CD4-positive, alpha-beta T cell treated with Interleukin-4 for 4 hours (primary cell): ENCODE measurements around the gene MTAP.

Source experiments
- DNase-seq: peaks from one replicate; pipeline ENCODE4 v3.0.0-alpha.2; 2020

MTAP gene

DNA sequence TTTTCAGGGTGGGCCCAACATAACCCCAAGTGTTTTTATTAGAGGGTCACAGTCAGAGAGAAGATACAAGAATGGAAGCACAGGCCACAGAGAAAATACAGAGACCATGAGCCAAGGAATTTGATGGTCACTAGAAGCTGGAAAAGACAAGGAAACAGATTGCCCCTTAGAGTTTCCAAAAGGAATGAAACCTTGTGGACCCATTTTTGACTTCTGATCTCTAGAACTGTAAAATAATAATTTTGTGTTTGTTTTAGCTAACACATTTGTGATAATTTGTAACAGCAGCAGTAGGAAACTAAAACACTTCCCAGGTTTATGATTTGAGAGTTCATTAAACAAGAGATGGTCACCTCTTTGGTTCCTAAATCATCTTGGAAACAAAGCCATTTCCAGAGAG lies 169.9 kb downstream of the MTAP start:
- no peak for DNase-seq

DNA sequence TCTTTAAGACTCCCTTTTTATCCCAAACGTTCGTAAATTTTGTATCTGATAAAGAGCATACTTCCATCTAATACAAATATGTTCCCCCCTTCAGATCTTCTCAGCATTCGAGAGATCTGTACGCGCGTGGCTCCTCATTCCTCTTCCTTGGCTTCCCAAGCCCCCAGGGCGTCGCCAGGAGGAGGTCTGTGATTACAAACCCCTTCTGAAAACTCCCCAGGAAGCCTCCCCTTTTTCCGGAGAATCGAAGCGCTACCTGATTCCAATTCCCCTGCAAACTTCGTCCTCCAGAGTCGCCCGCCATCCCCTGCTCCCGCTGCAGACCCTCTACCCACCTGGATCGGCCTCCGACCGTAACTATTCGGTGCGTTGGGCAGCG lies 171.9 kb downstream of the MTAP start:
- no peak for DNase-seq

DNA sequence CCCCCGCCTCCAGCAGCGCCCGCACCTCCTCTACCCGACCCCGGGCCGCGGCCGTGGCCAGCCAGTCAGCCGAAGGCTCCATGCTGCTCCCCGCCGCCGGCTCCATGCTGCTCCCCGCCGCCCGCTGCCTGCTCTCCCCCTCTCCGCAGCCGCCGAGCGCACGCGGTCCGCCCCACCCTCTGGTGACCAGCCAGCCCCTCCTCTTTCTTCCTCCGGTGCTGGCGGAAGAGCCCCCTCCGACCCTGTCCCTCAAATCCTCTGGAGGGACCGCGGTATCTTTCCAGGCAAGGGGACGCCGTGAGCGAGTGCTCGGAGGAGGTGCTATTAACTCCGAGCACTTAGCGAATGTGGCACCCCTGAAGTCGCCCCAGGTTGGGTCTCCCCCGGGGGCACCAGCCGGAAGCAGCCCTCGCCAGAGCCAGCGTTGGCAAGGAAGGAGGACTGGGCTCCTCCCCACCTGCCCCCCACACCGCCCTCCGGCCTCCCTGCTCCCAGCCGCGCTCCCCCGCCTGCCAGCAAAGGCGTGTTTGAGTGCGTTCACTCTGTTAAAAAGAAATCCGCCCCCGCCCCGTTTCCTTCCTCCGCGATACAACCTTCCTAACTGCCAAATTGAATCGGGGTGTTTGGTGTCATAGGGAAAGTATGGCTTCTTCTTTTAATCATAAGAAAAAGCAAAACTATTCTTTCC lies 172.4 kb downstream of the MTAP start:
- peak; percentile 30 for DNase-seq

DNA sequence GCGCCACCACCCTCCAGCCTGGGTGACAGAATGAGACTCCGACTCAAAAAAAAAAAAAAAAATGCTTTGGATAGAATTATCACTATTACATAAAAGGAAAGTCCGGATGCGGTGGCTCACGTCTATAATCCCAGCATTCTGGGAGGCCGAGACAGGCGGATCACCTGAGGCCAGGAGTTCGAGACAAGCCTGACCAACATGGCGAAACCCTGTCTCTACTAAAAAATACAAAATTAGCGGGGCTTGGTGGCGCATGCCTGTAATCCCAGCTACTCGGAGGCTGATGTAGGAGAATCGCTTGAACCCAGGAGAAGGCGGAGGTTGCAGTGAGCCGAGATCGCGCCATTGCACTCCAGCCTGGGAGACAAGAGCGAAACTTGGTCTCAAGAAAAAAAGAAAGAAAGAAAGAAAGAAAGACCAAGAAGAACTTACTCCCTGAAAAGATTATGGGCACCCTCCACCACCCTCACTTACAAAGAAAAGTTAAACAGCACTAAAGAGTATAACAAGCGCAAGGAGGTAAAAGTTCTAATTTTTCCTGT lies 174.0 kb downstream of the MTAP start:
- DNase-seq = no peak

DNA sequence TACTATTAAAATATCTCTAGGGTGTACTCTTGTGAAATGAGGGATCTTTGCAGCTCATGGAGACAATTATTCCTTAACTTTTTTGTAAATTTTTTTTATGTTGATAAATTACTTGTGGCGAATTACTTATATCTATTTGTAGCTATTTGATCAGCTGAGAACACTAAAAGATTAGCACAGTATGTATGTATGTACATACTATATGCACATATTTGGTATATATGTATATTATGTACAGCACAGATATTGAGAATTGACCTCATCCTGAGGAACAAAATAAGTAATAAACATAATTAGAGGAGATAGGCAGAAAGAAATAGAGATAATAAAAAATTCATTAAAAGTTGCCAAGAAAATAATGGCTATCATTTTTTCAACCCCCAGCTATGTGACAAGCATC lies 180.0 kb downstream of the MTAP start:
- DNase-seq = no peak

- no peak for DNase-seq
Measured at GRCh38 chr9:21982861-21983560, 180.6 kb downstream of the MTAP start.

DNA sequence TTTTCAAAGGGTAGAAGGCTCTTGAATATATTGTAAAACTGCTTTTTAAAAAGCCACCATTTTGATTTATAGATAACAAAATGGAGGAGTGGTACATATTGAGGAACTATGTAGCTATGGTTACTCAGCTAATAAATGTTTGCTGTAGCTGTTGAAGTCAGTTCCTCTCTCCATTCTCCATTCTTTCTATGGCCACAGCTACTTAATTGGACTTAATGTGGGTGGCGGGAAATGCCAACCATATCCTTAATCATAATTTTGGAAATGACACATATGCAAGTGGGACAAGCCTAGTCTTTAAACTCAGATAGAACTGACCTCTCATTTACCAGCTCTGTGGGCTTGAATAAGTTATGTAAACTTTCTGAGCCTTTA lies 181.1 kb downstream of the MTAP start:
- DNase-seq = no peak

GRCh38 chr9:21984101-21984500 lies 181.7 kb downstream of the MTAP start:
- no peak for DNase-seq

DNA sequence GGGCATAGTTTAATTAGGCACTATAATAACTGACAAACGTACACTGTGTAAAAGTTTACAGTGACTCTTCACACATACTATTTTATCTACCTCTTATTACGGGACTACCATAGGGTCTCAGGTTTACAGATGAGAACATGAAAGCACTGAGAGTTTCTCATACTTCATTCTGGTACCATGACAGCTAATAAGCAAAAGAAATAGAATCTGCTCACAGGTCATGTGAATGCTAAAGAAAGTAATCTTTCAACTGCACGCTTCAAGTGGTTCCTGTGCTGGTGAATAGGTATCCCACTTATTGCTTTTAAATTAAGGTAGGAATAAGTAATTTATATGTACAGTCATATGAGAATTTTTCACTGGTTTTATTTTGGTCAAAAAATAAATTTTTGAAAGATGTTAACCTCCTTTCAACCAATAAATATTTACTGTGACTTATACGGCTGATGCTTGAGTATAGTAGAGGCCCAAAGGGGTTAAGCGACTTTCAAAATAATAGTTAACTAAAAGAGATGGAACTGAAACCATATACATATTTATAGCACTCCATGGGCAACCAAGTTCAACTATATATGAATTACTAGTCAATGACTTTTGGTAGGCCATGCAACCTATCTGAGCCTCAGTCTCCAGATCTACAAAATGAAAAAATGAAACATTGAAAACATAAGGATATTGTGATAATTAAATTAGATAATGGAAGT lies 183.7 kb downstream of the MTAP start:
- no peak for DNase-seq
